ENCODE measurements around the gene TRIM66.

TRIM66 gene

DNA sequence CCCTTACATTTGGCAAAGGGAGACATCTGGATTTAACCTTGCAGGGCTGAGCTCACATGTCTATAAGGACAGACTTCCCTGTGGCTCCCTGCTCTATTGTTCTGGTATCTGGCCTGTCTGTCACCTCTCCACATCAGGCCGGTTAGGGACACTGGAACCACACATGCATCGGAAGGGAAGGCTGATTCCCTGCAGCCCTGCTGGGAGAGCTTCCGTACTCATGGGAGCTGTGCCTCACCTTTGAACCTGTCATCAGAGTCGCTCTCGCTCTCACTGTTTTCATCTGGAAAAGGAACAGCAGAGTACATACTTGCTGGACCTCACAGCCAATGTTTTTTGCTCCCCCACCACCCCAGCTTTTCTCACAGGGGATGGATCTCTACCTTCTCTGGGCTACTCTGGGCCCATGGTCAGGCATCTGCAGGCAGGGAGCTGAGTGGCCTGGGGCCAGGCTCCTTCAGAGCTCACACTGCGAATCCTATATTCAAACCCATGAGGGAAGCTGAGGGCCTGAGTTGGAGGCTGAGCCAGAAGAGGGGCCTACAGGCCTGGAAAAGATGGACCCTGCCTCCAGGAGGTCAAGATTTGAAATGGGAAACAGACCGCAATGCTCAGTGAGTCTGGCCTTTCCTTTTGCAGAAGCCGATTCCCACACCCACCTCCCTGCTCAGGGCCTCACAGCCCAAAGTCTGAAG is 31.4 kb upstream of the TRIM66 start:
- TF ChIP-seq, protein P1, sequence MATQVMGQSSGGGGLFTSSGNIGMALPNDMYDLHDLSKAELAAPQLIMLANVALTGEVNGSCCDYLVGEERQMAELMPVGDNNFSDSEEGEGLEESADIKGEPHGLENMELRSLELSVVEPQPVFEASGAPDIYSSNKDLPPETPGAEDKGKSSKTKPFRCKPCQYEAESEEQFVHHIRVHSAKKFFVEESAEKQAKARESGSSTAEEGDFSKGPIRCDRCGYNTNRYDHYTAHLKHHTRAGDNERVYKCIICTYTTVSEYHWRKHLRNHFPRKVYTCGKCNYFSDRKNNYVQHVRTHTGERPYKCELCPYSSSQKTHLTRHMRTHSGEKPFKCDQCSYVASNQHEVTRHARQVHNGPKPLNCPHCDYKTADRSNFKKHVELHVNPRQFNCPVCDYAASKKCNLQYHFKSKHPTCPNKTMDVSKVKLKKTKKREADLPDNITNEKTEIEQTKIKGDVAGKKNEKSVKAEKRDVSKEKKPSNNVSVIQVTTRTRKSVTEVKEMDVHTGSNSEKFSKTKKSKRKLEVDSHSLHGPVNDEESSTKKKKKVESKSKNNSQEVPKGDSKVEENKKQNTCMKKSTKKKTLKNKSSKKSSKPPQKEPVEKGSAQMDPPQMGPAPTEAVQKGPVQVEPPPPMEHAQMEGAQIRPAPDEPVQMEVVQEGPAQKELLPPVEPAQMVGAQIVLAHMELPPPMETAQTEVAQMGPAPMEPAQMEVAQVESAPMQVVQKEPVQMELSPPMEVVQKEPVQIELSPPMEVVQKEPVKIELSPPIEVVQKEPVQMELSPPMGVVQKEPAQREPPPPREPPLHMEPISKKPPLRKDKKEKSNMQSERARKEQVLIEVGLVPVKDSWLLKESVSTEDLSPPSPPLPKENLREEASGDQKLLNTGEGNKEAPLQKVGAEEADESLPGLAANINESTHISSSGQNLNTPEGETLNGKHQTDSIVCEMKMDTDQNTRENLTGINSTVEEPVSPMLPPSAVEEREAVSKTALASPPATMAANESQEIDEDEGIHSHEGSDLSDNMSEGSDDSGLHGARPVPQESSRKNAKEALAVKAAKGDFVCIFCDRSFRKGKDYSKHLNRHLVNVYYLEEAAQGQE (IDR thresholded peaks at IDR 0.05; ENCODE audit: insufficient read depth in 1 of 2, low read depth in 2 of 2, low read length in 2 of 2) = no peak

- TF ChIP-seq FOXP2 (optimal IDR thresholded peaks at IDR 0.05; ENCODE audit: borderline replicate concordance, extremely low read depth, extremely low read length, insufficient read depth) (no peak), SIN3A (IDR thresholded peaks at IDR 0.05; ENCODE audit: borderline replicate concordance, insufficient read depth, low read length) (no peak), POLR2AphosphoS5 (IDR thresholded peaks at IDR 0.05; ENCODE audit: low read depth, low read length) (no peak), TAF1 (IDR thresholded peaks at IDR 0.05; ENCODE audit: borderline replicate concordance, insufficient read depth, low read length) (no peak)
- TF ChIP-seq, protein P1 (IDR thresholded peaks at IDR 0.05; ENCODE audit: insufficient read depth in 1 of 2, low read depth in 2 of 2, low read length in 2 of 2) = no peak
Measured at GRCh38 chr11:8712506-8712905, 30.0 kb upstream of the TRIM66 start.

DNA sequence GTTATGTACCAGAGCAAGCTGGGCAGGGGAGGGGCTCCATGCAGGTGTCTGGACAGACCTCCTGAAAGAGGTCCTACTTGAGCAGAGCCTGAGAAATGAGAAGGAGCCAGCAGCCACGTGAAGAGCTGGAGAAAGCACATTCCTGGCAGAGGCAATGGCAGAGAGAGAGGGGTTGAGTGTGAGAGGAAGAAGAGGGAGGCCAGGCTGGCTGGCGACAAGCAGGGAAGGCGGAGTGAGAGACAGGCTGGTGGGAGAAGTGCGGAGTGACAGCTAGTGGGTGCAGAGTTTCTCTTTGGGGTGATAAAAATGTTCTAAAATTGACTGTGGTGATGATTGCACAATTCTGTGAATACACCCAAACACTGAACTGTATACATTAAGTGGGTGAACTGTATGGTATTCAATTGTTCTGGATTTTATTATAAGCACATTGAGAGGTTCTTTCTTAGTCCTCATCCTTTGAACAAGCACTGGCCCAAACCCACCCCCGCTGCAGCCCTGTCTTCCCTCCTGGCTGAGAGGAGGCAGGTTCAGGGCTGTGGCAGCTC is 29.5 kb upstream of the TRIM66 start:
- no peak for TF ChIP-seq SIN3A (IDR thresholded peaks at IDR 0.05; ENCODE audit: borderline replicate concordance, insufficient read depth, low read length)
- TF ChIP-seq POLR2AphosphoS5 (IDR thresholded peaks at IDR 0.05; ENCODE audit: low read depth, low read length) = no peak
- no peak for TF ChIP-seq TAF1 (IDR thresholded peaks at IDR 0.05; ENCODE audit: borderline replicate concordance, insufficient read depth, low read length)
- TF ChIP-seq, protein P1 (IDR thresholded peaks at IDR 0.05; ENCODE audit: insufficient read depth in 1 of 2, low read depth in 2 of 2, low read length in 2 of 2) = no peak
- TF ChIP-seq FOXP2 (optimal IDR thresholded peaks at IDR 0.05; ENCODE audit: borderline replicate concordance, extremely low read depth, extremely low read length, insufficient read depth) = no peak

- TF ChIP-seq FOXP2 (optimal IDR thresholded peaks at IDR 0.05; ENCODE audit: borderline replicate concordance, extremely low read depth, extremely low read length, insufficient read depth) (no peak), SIN3A (IDR thresholded peaks at IDR 0.05; ENCODE audit: borderline replicate concordance, insufficient read depth, low read length) (no peak), POLR2AphosphoS5 (IDR thresholded peaks at IDR 0.05; ENCODE audit: low read depth, low read length) (no peak), TAF1 (IDR thresholded peaks at IDR 0.05; ENCODE audit: borderline replicate concordance, insufficient read depth, low read length) (no peak)
- TF ChIP-seq, protein P1 (IDR thresholded peaks at IDR 0.05; ENCODE audit: insufficient read depth in 1 of 2, low read depth in 2 of 2, low read length in 2 of 2) = no peak
Measured at GRCh38 chr11:8709777-8710176, 27.3 kb upstream of the TRIM66 start.
